ENCODE measurements around the gene PRKG1.
A peak's percentile ranks its signal among the peaks of the same experiment; 100 is the strongest.
"Not testable (repeated sequence)": the region's sequence is repeated elsewhere in the genome, so short reads cannot be mapped to it uniquely, and the experiment has no call there.

The PRKG1 gene

GRCh38 chr10:51427758-51428157, 353.5 kb downstream of the PRKG1 start:
- DNase-seq (ENCODE audit: low read depth), result no peak

- no peak for DNase-seq (ENCODE audit: low read depth)
Measured at GRCh38 chr10:51430506-51430905, 356.2 kb downstream of the PRKG1 start.

- DNase-seq (ENCODE audit: low read depth), result no peak
Measured at GRCh38 chr10:51433949-51434475, 359.7 kb downstream of the PRKG1 start.

DNA sequence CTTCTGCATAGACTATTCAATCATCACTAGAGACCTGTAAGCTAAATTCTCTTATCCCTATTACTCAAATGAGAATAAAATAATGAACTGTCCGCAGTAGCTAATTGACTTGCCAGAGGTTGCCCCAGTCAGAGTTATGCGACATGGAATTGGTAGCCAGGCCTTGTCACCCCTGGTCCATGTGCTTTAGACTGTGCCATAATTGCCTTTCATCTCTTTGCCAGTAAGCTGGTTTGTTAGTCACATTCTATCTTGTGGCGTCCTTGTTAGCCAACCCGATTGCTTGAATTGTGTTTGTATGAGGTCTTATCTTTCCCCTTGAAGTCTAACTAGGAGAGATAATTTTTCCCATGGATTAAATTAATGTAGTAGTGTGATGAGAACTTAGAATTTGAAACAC, 362.5 kb downstream of the PRKG1 start:
- DNase-seq (ENCODE audit: low read depth), result no peak

GRCh38 chr10:51439645-51440044, 365.4 kb downstream of the PRKG1 start:
- no peak for DNase-seq (ENCODE audit: low read depth)

DNA sequence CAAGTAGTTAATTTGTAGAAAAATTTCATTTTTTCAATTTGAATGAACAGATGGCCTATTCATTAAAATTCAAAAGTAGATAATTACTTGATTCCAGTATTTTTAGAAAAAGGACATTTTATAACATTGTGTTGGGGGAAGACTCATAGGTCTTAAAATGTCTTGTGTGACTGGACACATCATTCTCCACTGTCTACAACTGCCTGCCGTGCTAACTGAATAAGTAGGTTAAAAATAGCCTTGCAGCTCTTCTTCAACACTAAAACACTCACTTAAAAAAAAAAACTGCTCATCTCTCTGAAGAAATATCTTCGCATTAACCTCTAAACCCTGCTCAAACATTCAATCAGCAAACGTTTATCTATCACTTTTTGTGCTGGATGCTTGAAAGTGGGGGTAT, 371.3 kb downstream of the PRKG1 start:
- DNase-seq (ENCODE audit: low read depth), result no peak

DNA sequence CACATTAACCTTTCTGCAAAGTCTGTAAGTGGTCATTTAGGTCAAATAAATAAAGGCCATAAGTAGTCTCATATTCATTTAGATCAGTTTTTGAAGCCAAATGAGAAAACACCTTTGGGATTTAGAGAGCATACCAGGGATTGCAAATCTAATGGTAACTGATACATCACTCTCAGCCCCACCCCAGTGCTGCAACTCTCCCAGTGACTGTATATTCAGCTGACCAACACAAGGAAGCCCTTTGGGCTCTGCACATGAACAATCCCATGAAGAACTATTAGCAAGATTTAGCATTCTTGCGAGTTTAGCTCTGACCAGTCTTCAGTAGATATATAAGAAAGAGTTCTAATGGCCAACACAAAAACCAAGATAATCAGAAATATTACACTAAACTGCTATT, 372.8 kb downstream of the PRKG1 start:
- no peak for DNase-seq (ENCODE audit: low read depth)

DNA sequence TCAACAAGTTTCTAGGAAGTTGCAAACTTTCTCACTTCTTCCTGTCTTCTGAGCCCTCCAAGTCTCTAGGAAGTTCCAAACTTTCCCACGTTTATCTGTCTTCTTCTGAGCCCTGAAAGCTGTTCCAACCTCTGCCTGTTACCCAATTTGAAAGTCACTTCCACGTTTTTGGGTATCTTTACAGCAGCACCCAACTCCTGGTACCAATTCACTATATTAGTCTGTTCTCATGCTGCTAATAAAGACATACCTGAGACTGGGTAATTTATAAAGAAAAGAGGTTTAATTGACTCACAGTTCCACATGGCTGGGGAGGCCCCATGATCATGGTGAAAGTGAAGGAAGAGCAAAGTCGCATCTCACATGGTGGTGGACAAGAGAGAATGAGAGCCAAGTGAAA, 381.5 kb downstream of the PRKG1 start:
- DNase-seq (ENCODE audit: low read depth), result not testable (repeated sequence)

DNA sequence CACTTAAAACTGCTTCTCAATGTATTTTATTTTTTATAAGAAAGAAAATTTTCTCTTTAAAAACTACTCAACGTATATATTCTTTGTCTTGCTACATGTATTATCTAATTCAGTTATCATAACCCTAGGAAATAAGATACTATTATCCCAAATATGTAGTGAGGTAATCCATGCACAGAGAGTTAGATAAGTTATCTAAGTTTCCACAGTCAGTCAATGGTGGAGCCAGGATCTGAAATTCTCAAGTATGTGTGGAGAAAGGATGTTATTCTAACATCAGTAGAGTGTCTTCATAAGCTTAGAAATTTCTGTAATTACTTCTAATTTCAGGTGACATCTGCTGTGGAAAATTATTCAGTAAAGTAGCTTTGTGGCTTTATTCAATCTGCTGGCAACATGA, 385.2 kb downstream of the PRKG1 start:
- DNase-seq (ENCODE audit: low read depth), result no peak

GRCh38 chr10:51462076-51462779, 387.9 kb downstream of the PRKG1 start:
- DNase-seq (ENCODE audit: low read depth), result peak; percentile 7

DNA sequence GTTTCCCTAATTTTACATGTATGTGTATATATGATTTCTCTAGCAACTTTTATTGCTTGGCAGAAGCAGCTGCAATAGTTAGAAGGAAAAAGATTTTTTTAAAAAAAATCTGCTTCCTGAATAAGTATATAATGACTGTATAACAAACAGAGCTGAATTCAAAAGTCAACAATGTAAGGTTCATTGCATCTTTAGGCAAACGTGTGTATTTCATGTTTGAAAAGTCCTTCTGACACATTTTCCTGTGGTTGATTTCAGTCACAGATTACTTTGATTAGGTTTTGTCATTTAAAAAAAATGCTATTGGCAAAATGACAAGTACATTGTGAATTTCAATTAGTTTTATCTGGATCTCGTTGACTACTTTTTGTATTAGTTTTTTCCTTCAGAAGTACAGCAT, 394.1 kb downstream of the PRKG1 start:
- DNase-seq (ENCODE audit: low read depth), result no peak

GRCh38 chr10:51469686-51470085, 395.4 kb downstream of the PRKG1 start:
- DNase-seq (ENCODE audit: low read depth), result no peak

GRCh38 chr10:51471271-51471670, 397.0 kb downstream of the PRKG1 start:
- DNase-seq (ENCODE audit: low read depth), result no peak

DNA sequence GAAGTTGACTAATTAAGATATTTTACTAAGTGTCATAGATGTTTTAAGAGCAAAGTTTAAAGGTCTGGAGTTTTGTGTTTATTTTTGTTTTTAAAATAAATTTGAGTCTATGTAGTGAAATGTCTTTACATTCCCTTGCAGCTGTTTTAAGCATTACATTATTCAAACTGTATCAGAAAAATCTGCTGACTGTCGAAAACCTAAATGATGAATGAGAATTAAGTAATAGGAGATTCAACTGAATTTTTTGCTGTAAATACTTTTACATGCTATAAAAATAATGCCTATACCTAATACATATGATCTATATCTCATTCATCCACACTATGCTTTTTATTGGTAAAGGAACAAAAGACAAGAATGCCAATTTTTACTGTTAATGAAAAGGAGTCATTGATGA, 397.9 kb downstream of the PRKG1 start:
- no peak for DNase-seq (ENCODE audit: low read depth)

DNA sequence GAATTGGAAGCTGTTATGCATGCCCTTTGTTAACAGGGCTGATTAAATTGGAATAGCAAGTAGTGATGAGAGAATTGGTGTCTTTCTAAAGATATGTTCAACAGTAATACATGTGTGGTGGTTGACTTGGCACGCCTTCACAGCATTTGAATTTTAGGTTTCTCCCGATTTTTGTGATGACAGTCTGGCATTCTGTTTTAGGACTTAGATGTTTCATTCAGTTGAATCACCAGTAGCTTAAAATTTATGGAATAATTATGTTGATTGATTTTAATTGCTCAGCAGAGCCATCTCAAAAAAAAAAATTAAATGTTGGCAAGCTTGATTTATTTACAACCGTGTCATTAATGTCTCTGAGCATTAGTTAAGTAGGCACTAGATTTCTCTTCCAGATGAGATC, 405.4 kb downstream of the PRKG1 start:
- no peak for DNase-seq (ENCODE audit: low read depth)

DNA sequence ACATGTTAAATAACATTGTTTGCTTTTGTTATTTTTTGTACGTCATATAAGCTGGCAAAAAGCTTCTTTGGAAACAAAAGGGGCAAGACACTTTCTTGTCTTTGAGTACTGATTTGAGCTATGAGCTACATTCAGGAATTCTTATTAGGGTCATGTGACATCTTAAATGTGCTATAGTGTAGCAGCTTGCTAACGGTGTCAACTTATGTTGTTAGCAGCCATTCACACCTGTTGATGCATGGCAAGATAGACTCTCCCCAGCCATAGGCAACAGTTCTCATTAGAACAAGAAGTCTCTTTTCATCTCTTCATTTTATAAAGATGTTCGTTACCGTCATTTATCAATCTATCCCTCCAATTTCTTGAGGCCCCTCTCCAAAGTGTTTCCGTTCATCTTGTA, 411.4 kb downstream of the PRKG1 start:
- DNase-seq (ENCODE audit: low read depth), result no peak

- no peak for DNase-seq (ENCODE audit: low read depth)
Measured at GRCh38 chr10:51487576-51487975, 413.3 kb downstream of the PRKG1 start.

DNA sequence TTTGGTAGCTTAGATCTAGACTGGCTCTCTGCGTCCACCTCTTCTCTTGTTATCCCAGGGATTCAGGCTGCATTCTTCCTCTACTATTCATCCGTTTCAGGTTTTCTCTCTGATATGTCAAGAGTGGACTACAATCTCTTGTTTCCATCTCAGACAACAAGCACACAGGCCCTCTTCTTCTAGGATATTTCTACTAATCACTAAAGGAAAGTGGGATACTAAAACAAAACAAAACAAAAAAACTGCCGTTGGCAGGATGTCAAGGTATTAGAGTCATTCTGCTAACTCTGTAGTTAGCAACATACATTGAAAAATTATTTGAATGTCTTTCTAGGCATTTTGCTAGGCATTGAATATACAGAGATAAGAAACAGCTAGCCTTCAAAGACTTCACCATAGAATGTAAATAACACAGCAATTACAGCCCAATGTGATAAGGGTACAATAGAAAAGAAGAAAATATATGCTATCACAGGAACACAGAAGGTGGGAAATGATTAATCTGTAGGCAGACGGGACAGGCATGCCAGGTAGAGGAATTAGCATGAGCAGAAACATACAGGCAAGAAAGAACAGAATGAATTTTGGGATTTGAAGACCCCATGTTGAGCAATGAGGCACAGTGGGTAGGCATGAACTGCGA, 414.6 kb downstream of the PRKG1 start:
- no peak for DNase-seq (ENCODE audit: low read depth)

- no peak for DNase-seq (ENCODE audit: low read depth)
Measured at GRCh38 chr10:51498424-51498823, 424.1 kb downstream of the PRKG1 start.

DNA sequence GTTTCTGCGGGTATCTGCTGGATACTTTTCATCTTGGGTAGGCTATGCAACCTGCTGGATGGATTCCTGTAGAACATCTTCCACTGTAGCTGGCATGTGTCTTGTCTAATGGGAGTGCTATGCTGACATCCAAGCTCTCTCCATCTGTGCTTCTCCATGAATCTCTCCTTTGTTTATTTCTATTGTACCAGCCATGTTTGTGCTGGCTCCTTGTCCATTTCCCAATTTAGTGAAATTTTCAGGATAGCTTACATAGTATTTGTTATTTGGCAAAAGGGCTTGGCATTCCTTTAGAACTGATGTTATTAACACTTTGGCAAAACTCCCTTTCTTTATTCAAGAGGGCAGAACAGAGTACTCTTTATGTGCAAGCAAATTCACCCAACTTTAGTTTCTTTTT, 427.1 kb downstream of the PRKG1 start:
- no peak for DNase-seq (ENCODE audit: low read depth)

- DNase-seq (ENCODE audit: low read depth), result no peak
Measured at GRCh38 chr10:51502124-51502523, 427.8 kb downstream of the PRKG1 start.

DNA sequence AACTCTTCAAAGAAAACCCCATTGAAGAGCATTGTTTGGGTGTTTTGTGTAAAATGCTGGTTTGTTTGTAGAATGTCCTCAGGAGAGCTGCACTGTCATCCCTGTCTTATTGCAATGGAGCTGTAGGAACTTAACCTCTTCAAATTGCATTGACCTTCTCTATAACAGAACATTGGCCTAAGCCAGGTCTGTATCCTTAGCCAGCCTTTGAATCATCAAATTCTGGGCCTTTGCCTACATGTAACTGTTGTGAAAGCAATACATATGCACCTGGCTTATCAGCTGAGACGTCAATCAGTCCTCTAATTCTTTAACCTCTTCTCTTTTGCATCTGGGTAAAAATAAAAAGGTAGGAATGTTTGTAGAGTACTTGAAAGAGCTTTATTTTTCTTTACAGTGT, 429.1 kb downstream of the PRKG1 start:
- no peak for DNase-seq (ENCODE audit: low read depth)

DNA sequence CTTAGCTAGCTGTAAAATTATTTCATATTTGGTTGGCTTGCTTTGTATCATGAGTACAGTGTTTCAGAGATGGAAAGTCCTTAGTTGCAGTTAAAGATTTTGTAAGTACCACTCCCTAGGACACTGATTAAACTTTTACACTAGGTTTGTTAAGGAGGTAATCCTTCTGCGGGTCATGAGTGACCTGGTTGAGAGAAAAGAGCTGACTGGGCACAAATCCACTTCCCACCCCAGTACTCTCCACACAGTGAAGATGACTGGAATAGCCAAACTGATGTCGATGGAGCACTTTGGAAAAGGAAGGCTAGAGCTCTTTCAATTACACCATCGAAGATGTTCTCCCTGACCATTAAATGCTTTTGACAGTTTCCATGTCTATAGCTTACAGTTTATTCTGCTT, 433.2 kb downstream of the PRKG1 start:
- no peak for DNase-seq (ENCODE audit: low read depth)

DNA sequence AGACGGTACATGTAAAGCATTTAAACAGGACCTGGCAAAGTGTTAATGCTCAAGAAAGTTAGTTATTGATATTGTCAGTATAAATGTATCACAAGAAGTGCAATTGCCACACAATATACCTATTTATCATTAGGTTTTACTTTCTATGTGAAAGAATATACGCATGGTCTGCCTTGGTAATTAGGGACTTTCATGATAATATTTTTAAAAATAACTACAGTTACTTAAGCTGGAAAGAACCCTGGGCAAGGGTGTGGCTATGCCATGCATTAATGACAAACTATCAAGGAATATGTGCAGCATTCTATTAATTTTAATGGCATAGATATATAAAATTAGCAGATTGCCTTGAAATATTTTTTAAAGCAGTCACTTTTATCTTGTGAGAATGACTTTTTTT, 433.9 kb downstream of the PRKG1 start:
- no peak for DNase-seq (ENCODE audit: low read depth)

All from HS-27A (cell line).